Sigmoid colon (tissue), 7 donors: Measurements from ENCODE around the gene ADAM23. TPM values are rescaled to one million over a fixed set of nuclear protein-coding genes. Genes with fewer than 3 reads are reported as not detected.

Experiments used
- DNase-seq: peaks from one replicate; pipeline ENCODE4 v3.0.0-alpha.2; 2019
- H3K27ac ChIP-seq, 4 donors: fragments of 200-600 bp; sonication (generic); one replicate each; pipeline ENCODE4 v1.5.1; 2016 to 2019; ENCODE audit warnings: mild to moderate bottlenecking in 1 of 4
- H3K27me3 ChIP-seq, 3 donors: fragments of 200-600 bp; sonication (generic); one replicate each; pipeline ENCODE4 v1.5.1; 2019; ENCODE audit warnings: mild to moderate bottlenecking in 1 of 3
- H3K36me3 ChIP-seq, 4 donors: fragments of 200-600 bp; sonication (generic); one replicate each; pipeline ENCODE4 v1.5.1; 2016 to 2019
- H3K4me1 ChIP-seq, 4 donors: fragments of 200-600 bp; sonication (generic); one replicate each; pipeline ENCODE4 v1.5.1; 2017 to 2019
- H3K4me3 ChIP-seq, 4 donors: fragments of 200-600 bp; sonication (generic); one replicate each; pipeline ENCODE4 v1.5.1; 2017 to 2019; ENCODE audit warnings: mild to moderate bottlenecking in 2 of 4, moderate library complexity in 1 of 4
- H3K9me3 ChIP-seq, 4 donors: fragments of 200-600 bp in 3 of 4; sonication (generic) in 3 of 4; one replicate each; pipeline versions ENCODE4 v1.5.1 to v1.6.1; 2013 to 2019
- EP300 ChIP-seq, 4 donors: sonication (generic); formaldehyde crosslinking; IDR thresholded peaks; one replicate each; pipeline ENCODE4 v1.6.1; 2017; ENCODE audit warnings: antibody characterized with exemption in 4 of 4
- POLR2A ChIP-seq, 2 donors: fragments of 450-650 bp; IDR thresholded peaks; one replicate each; pipeline ENCODE4 v1.6.1; 2016; ENCODE audit warnings: antibody characterized with exemption in 2 of 2, mild to moderate bottlenecking in 2 of 2, moderate library complexity in 2 of 2
- POLR2AphosphoS5 ChIP-seq, 4 donors: sonication (generic); formaldehyde crosslinking; IDR thresholded peaks; one replicate each; pipeline ENCODE4 v1.6.1; 2017; ENCODE audit warnings: antibody characterized with exemption in 4 of 4
- WGBS, 2 donors: extraction: QIAGEN DNeasy Blood & Tissue Kit; methylation state at CpG; one replicate each; pipeline ENCODE4 v1.1.7; 2013; 5-methylcytosine and 5-hydroxymethylcytosine counted together
- intact Hi-C: fragments of 100-400 bp; cut with DNase I; formaldehyde crosslinking; loops from one replicate; pipeline ENCODE4 v1.15.1; 2023
- polyA plus RNA-seq, 3 donors: library from polyadenylated mRNA; stranded (reverse); fragments of 200-250 nt; gene quantifications; one replicate each; pipeline ENCODE4 v1.2.3, GENCODE V29; 2013
- total RNA-seq, 4 donors: library from RNA; depleted of rRNA; stranded (reverse); fragments of >200 nt; gene quantifications; one replicate each; pipeline ENCODE4 v1.1.0, GENCODE V29; 2016
- TF ChIP-seq, protein P1 (sequence below), 4 experiments: fragments of 450-650 bp in 3 of 4; fragments of 200-600 bp in 1 of 4; IDR thresholded peaks; one replicate each; pipeline ENCODE4 v1.5.1; 2016 to 2019; ENCODE audit warnings: antibody characterized with exemption in 4 of 4, mild to moderate bottlenecking in 3 of 4, moderate library complexity in 2 of 4
- donor health status: healthy with polysubstance abuse.
- donor health status: Bipolar disorder and iron deficiency.
- donor health status: healthy.

Gene ADAM23
- total and polyA plus RNA-seq, 7 donors, result under 0.01 to 2.9 (median 1.6) TPM

DNA sequence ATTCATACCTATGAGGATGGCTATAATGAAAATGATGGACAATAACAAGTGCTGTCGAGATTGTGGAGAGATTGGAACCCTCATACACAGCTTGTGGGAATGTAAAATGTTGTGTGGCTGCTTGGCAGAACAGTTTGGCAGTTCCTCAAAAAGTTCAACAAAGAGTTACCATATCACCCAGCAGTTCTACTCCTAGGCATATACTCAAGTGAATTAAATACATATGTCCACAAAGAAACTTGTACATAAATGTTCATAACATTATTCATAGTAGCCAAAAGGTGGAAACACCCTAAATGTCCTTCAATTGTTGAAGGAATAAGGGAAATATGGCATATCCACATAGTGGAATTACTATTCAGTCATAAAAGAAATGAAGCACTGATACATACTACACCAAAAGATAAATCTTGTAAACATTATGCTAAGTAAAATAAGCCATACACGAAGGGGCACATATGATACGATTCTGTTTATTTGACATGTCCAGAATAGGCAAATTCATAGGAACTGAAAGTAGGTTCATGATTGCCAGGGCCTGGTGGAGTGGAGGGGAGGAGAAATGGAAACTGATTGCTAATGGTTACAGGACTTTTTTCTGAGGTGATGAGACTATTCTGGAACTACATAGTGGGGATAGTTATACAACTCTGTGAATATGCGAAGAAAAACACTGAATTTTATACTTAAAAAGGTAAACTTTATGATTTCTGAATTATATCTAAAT is 92.1 kb downstream of the ADAM23 start:
- 72 to 82% methylated on average over 4 of the region's 4 CpGs for WGBS, 2 donors

DNA sequence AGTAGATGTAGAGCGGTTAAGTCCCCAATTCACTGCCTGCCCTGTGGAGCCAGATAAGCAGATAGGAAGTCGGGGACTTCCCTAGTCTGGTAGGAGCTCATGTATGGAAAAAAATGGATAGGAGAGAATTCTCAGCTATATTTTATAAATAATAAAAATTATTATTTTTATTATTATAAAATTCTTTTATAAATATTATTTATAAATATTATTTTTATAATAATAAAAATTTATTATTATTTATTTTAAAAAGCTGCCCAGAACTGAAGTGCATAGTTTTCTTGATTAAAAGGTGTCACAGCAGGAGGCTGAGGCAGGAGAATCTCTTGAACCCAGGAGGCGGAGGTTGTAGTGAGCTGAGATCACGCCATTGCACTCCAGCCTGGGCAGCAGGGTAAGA is 97.4 kb downstream of the ADAM23 start:
- Histone ChIP-seq H3K4me1 (no peaks in the 10 kb centered on the region), H3K27ac (no peak overlapping the region), H3K9me3 (no peaks in the 10 kb centered on the region), H3K36me3 (no peaks in the 10 kb centered on the region), H3K4me3 (no peak overlapping the region), H3K27me3 (no peaks in the 10 kb centered on the region)
- intact Hi-C loops, result no loop called here
- no peak for DNase-seq
- 95 to 96% methylated on average over 4 of the region's 4 CpGs for WGBS, 2 donors
- TF ChIP-seq POLR2A (IDR thresholded peaks at IDR 0.05) (no peak), POLR2AphosphoS5 (IDR thresholded peaks at IDR 0.05) (no peak), EP300 (IDR thresholded peaks at IDR 0.05) (no peak)
- TF ChIP-seq, protein P1, sequence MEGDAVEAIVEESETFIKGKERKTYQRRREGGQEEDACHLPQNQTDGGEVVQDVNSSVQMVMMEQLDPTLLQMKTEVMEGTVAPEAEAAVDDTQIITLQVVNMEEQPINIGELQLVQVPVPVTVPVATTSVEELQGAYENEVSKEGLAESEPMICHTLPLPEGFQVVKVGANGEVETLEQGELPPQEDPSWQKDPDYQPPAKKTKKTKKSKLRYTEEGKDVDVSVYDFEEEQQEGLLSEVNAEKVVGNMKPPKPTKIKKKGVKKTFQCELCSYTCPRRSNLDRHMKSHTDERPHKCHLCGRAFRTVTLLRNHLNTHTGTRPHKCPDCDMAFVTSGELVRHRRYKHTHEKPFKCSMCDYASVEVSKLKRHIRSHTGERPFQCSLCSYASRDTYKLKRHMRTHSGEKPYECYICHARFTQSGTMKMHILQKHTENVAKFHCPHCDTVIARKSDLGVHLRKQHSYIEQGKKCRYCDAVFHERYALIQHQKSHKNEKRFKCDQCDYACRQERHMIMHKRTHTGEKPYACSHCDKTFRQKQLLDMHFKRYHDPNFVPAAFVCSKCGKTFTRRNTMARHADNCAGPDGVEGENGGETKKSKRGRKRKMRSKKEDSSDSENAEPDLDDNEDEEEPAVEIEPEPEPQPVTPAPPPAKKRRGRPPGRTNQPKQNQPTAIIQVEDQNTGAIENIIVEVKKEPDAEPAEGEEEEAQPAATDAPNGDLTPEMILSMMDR (IDR thresholded peaks at IDR 0.05), result no peak

More for the DNA sequence above, 92.1 kb downstream of the ADAM23 start:
- Histone ChIP-seq H3K9me3 (no peaks in the 10 kb centered on the region), H3K27me3 (no peaks in the 10 kb centered on the region), H3K36me3 (no peaks in the 10 kb centered on the region), H3K4me1 (peaks cover 0 to 6% (median 2%) of the 10 kb centered on the region in 4 donors), H3K27ac (no peak overlapping the region), H3K4me3 (no peak overlapping the region)
- TF ChIP-seq POLR2A (IDR thresholded peaks at IDR 0.05) (no peak), EP300 (IDR thresholded peaks at IDR 0.05) (no peak), POLR2AphosphoS5 (IDR thresholded peaks at IDR 0.05) (no peak)
- TF ChIP-seq, protein P1 (IDR thresholded peaks at IDR 0.05), result no peak
- intact Hi-C loops, result no loop called here
- no peak for DNase-seq

DNA sequence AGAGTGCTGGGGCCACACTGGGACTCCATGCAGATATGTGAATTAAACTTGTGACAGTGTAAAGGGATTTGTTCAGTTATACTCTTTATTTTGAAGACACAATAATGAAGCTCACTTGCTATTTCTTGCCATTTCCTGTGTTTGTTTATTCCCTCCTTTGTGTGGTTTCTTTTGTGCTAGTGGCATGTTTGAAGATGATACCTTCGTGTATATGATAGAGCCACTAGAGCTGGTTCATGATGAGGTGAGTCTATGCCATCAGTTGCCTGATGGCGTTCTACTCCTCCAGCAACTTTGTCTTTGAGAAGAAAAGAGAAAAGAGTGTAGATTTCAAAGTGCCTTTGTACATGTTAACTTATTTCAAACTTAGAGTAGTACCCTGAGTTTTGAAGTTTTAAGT is 99.7 kb downstream of the ADAM23 start:
- TF ChIP-seq POLR2AphosphoS5 (IDR thresholded peaks at IDR 0.05) (no peak), POLR2A (IDR thresholded peaks at IDR 0.05) (no peak), EP300 (IDR thresholded peaks at IDR 0.05) (no peak)
- TF ChIP-seq, protein P1 (IDR thresholded peaks at IDR 0.05), result no peak
- WGBS, 2 donors, result 67 to 76% methylated on average over 2 of the region's 2 CpGs
- intact Hi-C loops, result no loop called here
- no peaks in the 10 kb centered on the region for H3K36me3 ChIP-seq
- H3K4me1 ChIP-seq, result no peaks in the 10 kb centered on the region
- H3K9me3 ChIP-seq, result no peaks in the 10 kb centered on the region
- no peak overlapping the region for H3K27ac ChIP-seq
- no peak overlapping the region for H3K4me3 ChIP-seq
- DNase-seq, result no peak
- no peaks in the 10 kb centered on the region for H3K27me3 ChIP-seq

DNA sequence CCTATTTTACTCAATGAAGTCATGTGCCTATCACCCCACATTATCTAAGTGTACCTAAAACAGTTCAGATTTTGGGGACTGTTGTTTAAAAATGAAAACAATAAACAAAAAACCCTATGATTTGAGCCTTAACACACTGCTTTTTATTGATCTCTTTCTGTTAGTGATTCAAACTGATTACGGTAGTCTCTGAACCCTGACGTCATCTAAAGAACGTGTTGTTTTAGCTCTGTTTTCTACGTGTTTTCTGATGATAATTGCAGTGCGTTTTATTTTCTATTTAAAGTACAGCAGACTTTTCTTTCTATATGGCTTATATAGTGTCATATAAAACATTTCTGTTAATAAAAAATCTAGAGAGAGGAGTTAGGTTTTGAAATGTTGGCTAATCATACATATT is 105.1 kb downstream of the ADAM23 start:
- Histone ChIP-seq H3K36me3 (no peaks in the 10 kb centered on the region), H3K9me3 (no peaks in the 10 kb centered on the region), H3K4me1 (no peaks in the 10 kb centered on the region), H3K27me3 (no peaks in the 10 kb centered on the region), H3K4me3 (no peak overlapping the region), H3K27ac (no peak overlapping the region)
- WGBS, 2 donors, result 41 to 79% methylated on average over 5 of the region's 5 CpGs
- DNase-seq, result no peak
- no peak for TF ChIP-seq EP300 (IDR thresholded peaks at IDR 0.05)
- intact Hi-C loops, result no loop called here

DNA sequence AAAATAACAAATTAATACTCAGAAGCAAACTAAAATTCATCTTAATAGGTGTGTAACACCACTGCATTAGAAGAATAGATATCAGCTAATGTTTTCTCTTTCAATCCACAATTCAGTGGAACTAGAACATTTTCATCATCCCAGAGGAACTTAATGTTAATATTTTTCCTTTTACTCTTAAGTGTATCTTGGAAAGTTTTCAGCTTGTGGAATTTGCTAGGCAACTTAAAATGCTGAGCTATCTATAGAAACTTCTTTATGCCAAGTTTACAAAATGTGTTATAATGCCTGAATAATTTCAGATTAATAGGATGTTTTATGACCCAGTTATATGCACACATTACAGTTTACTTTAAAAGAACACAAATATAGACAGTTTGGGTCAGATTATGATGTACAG is 112.4 kb downstream of the ADAM23 start:
- Histone ChIP-seq H3K27ac (no peak overlapping the region), H3K36me3 (no peaks in the 10 kb centered on the region), H3K4me1 (peaks cover 0 to 6% (median 0%) of the 10 kb centered on the region in 4 donors), H3K4me3 (no peak overlapping the region), H3K9me3 (no peaks in the 10 kb centered on the region), H3K27me3 (no peaks in the 10 kb centered on the region)
- TF ChIP-seq POLR2A (IDR thresholded peaks at IDR 0.05) (no peak), EP300 (IDR thresholded peaks at IDR 0.05) (no peak), POLR2AphosphoS5 (IDR thresholded peaks at IDR 0.05) (no peak)
- TF ChIP-seq, protein P1 (IDR thresholded peaks at IDR 0.05), result no peak
- no peak for DNase-seq
- intact Hi-C loops, result no loop called here
